Keratinocyte (primary cell): ENCODE measurements around the gene BASP1.

Experiments used
- CTCF ChIP-seq, 3 experiments: IDR thresholded peaks in 1 of 3; conservative IDR thresholded peaks in 1 of 3; optimal IDR thresholded peaks in 1 of 3; 2 replicates in 2 of 3; 3 replicates in 1 of 3; pipeline versions ENCODE3 to v1.5.1; 2011; ENCODE audit warnings: low read length in 3 of 3, mild to moderate bottlenecking in 3 of 3, moderate library complexity in 2 of 3, control low read depth in 1 of 3, inconsistent platforms in 1 of 3; ENCODE audit not compliant: insufficient read depth in 2 of 3; ENCODE audit errors: extremely low read depth in 1 of 3
- EZH2 ChIP-seq: IDR thresholded peaks from one replicate; pipeline ENCODE4 v1.6.1; 2012; ENCODE audit warnings: inconsistent platforms, mild to moderate bottlenecking, low read length, moderate library complexity

- TF ChIP-seq CTCF (optimal IDR thresholded peaks at IDR 0.05 in 1 of 3, IDR thresholded peaks at IDR 0.05 in 1 of 3, conservative IDR thresholded peaks at IDR 0.05 in 1 of 3; ENCODE audit: extremely low read depth in 1 of 3, insufficient read depth in 2 of 3, low read length in 3 of 3), result no peak
- TF ChIP-seq EZH2, result no peak
Measured at GRCh38 chr5:17306726-17307091, 89.3 kb downstream of the BASP1 start.
